Esophagus muscularis mucosa (tissue), 4 donors: ENCODE results near the gene SRPRA. TPM values are rescaled to one million over a fixed set of nuclear protein-coding genes. Genes with fewer than 3 reads are reported as not detected.

ENCODE experiments used
- DNase-seq: peaks from one replicate; pipeline ENCODE4 v3.0.0-alpha.2; 2017; ENCODE audit errors: extremely low spot score
- H3K27ac ChIP-seq, 4 donors: fragments of 200-600 bp; sonication (generic); replicated peaks in 1 of 4; 1 replicate in 3 of 4; 2 replicates in 1 of 4; pipeline ENCODE4 v1.5.1; 2016 to 2019; ENCODE audit warnings: mild to moderate bottlenecking in 1 of 4
- H3K27me3 ChIP-seq, 4 donors: fragments of 200-600 bp; sonication (generic); one replicate each; pipeline versions ENCODE4 v1.5.1 to v1.6.0; 2016 to 2019
- H3K36me3 ChIP-seq, 4 donors: fragments of 200-600 bp; sonication (generic); one replicate each; pipeline ENCODE4 v1.5.1; 2016 to 2019
- H3K4me1 ChIP-seq, 4 donors: fragments of 200-600 bp; sonication (generic); one replicate each; pipeline ENCODE4 v1.5.1; 2016 to 2019
- H3K4me3 ChIP-seq, 4 donors: fragments of 200-600 bp; sonication (generic); 1 replicate in 2 of 4; 2 replicates in 2 of 4; pipeline ENCODE4 v1.5.1; 2016 to 2019; ENCODE audit warnings: mild to moderate bottlenecking in 4 of 4, moderate library complexity in 1 of 4
- H3K9me3 ChIP-seq, 4 donors: fragments of 200-600 bp; sonication (generic); 1 replicate in 3 of 4; 2 replicates in 1 of 4; pipeline ENCODE4 v1.5.1; 2016 to 2019
- EP300 ChIP-seq: sonication (generic); formaldehyde crosslinking; IDR thresholded peaks from one replicate; pipeline ENCODE4 v1.6.1; 2017; ENCODE audit warnings: antibody characterized with exemption
- POLR2A ChIP-seq: fragments of 450-650 bp; IDR thresholded peaks from one replicate; pipeline ENCODE4 v1.6.1; 2017; ENCODE audit warnings: antibody characterized with exemption, moderate library complexity, mild to moderate bottlenecking, low read depth
- POLR2AphosphoS5 ChIP-seq, 2 donors: sonication (generic); formaldehyde crosslinking; IDR thresholded peaks; one replicate each; pipeline ENCODE4 v1.6.1; 2017; ENCODE audit warnings: antibody characterized with exemption in 2 of 2
- WGBS: methylation state at CpG from one replicate; pipeline ENCODE4 v1.1.5; 2018; 5-methylcytosine and 5-hydroxymethylcytosine counted together
- intact Hi-C: fragments of 100-400 bp; cut with DNase I; formaldehyde crosslinking; loops from one replicate; pipeline ENCODE4 v1.15.1; 2023
- small RNA-seq, 3 donors: library from RNA; depleted of rRNA; stranded (forward); fragments of <200 nt; gene quantifications; one replicate each; pipeline ENCODE3, GENCODE V24; 2016
- total RNA-seq, 4 donors: library from RNA; depleted of rRNA; stranded (reverse); fragments of >200 nt; gene quantifications; one replicate each; pipeline versions ENCODE4 v1.1.0 to v1.2.1, GENCODE V29; 2016
- TF ChIP-seq, protein P1 (sequence below), 3 experiments: fragments of 200-600 bp in 2 of 3; fragments of 450-650 bp in 1 of 3; sonication (generic) in 2 of 3; IDR thresholded peaks; one replicate each; pipeline ENCODE4 v1.5.1; 2017 to 2019; ENCODE audit warnings: antibody characterized with exemption in 3 of 3, mild to moderate bottlenecking in 2 of 3, moderate library complexity in 1 of 3

Gene SRPRA
- total RNA-seq, 4 donors from 2014 or later, result 52.7 to 82.0 (median 77.7) TPM

DNA sequence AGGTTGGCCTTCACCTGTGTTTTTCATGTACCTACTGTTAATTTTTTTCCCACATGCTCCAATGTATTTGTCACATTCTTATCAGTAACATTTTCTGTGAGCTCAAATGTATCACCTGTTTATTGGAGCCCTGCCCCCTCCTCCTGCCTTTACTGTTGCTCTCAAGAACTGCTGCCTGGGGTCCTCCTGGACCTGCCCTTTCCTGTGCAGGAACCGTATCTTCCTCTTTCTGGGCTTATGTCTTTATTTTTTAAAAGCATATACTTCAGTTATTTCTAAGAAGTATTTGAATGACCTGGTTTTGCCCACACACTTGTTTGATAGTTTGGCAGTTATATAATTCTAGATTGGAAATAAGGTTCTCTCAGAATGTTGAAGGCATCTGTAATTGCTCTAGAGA is 51.2 kb downstream of the SRPRA start:
- DNase-seq, result no peak
- H3K27ac ChIP-seq, result no peak overlapping the region
- H3K27me3 ChIP-seq, result no peaks in the 10 kb centered on the region
- H3K36me3 ChIP-seq, result no peaks in the 10 kb centered on the region
- H3K9me3 ChIP-seq, result no peaks in the 10 kb centered on the region
- peaks cover 4 to 15% (median 11%) of the 10 kb centered on the region in 4 donors for H3K4me1 ChIP-seq
- intact Hi-C loops, result no loop called here
- H3K4me3 ChIP-seq, result no peak overlapping the region
- 88% methylated on average over 1 of the region's 1 CpG for WGBS
- no peak for TF ChIP-seq EP300
- TF ChIP-seq, protein P1, sequence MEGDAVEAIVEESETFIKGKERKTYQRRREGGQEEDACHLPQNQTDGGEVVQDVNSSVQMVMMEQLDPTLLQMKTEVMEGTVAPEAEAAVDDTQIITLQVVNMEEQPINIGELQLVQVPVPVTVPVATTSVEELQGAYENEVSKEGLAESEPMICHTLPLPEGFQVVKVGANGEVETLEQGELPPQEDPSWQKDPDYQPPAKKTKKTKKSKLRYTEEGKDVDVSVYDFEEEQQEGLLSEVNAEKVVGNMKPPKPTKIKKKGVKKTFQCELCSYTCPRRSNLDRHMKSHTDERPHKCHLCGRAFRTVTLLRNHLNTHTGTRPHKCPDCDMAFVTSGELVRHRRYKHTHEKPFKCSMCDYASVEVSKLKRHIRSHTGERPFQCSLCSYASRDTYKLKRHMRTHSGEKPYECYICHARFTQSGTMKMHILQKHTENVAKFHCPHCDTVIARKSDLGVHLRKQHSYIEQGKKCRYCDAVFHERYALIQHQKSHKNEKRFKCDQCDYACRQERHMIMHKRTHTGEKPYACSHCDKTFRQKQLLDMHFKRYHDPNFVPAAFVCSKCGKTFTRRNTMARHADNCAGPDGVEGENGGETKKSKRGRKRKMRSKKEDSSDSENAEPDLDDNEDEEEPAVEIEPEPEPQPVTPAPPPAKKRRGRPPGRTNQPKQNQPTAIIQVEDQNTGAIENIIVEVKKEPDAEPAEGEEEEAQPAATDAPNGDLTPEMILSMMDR (IDR thresholded peaks at IDR 0.05), result no peak
- TF ChIP-seq POLR2AphosphoS5 (IDR thresholded peaks at IDR 0.05), result no peak
- TF ChIP-seq POLR2A, result no peak

DNA sequence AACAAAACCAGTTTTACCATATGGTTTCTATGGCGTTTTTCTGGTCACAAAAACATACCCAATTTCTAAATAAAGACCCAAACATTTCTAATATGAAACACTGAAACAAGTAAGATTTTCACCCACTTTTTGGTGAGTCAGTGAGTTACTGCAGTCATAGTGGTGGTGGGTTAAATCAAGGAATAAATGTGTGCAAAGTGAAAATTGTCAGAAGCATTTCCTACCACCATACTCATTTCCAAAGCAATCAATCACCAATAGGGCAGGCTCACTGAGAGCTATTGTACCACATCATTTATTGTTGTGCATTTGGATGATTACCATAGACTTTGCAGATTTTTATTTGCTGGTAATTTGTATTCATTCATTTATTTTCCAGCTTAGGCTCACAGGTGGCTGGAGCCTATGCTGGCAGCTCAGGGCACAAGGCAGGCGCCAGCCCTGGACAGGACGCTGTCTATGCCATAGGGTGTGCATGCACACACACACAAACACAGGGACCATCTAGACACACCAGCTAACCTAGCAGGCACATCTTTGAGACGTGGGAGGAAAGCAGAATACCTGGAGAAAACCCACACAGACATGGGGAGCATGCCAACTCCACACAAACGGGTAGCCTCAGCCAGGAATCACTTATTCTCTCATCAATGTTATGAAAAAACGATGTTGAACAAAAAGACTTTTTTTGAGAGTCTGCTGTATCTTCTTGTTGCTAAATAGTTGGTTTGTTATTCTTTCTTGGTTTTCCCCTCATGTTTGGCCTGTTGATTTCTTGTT is 52.0 kb downstream of the SRPRA start:
- no peak overlapping the region for H3K4me3 ChIP-seq
- TF ChIP-seq POLR2A (no peak), POLR2AphosphoS5 (IDR thresholded peaks at IDR 0.05) (no peak), EP300 (no peak)
- TF ChIP-seq, protein P1 (IDR thresholded peaks at IDR 0.05), result no peak
- no peak for DNase-seq
- 74% methylated on average over 6 of the region's 6 CpGs for WGBS
- H3K4me1 ChIP-seq, result peaks cover 11 to 21% (median 16%) of the 10 kb centered on the region in 4 donors
- no peaks in the 10 kb centered on the region for H3K9me3 ChIP-seq
- H3K27me3 ChIP-seq, result no peaks in the 10 kb centered on the region
- intact Hi-C loops, result no loop called here
- no peaks in the 10 kb centered on the region for H3K36me3 ChIP-seq
- H3K27ac ChIP-seq, result no peak overlapping the region

DNA sequence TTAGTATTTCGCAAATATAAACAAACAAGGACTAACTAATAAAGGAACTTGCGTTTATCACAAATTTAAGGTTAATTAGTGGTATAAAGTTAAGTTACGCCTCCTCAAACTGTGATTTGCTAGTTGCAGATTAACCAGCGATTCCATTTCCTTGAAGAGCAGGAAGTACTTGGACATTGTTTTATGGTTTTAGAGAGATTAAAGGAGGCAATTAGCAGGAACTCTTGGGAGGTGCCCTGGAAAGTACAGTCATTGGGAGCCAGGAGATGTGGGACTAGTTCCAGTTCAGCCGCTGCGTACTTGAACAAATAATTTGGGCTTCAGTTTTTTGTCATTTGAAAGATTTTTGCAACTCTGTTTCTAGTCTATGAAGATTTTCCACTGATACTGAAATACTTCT is 53.9 kb downstream of the SRPRA start:
- H3K27ac ChIP-seq, result no peak overlapping the region
- H3K9me3 ChIP-seq, result no peaks in the 10 kb centered on the region
- DNase-seq, result no peak
- H3K4me1 ChIP-seq, result peaks cover 20 to 34% (median 23%) of the 10 kb centered on the region in 4 donors
- 42% methylated on average over 6 of the region's 6 CpGs for WGBS
- H3K36me3 ChIP-seq, result peaks cover 0 to 2% (median under 1%) of the 10 kb centered on the region in 4 donors
- intact Hi-C loops, result loop anchor here (5.0 kb wide), 1 partner anchor 52 kb away; the partner anchor contains the start of genes FOXRED1 and SRPRA
- H3K4me3 ChIP-seq, result no peak overlapping the region
- TF ChIP-seq, protein P1 (IDR thresholded peaks at IDR 0.05), result no peak
- TF ChIP-seq POLR2AphosphoS5 (IDR thresholded peaks at IDR 0.05), result no peak
- no peak for TF ChIP-seq EP300
- TF ChIP-seq POLR2A, result no peak
- no peaks in the 10 kb centered on the region for H3K27me3 ChIP-seq

DNA sequence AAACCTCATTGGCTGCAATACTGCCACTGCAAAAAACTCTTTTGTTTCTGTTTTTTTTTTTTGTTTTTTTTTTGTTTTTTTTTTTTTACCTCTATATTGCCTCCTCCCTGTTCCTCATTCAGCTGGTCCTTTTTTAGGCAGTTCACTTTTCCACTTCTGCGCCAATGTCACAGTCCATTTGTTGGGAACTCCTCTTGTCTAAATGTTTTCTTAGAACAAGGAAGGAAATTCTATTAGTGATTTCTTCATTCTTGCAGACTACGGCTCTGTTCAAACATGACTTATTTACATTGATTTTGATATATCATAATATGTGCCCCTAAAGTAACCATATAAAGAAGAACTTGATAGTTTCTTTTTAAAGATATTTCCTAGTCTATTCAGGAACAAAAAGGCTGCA is 54.3 kb downstream of the SRPRA start:
- Histone ChIP-seq H3K4me3 (no peak overlapping the region), H3K36me3 (peaks cover 0 to 6% (median 4%) of the 10 kb centered on the region in 4 donors), H3K27me3 (no peaks in the 10 kb centered on the region), H3K4me1 (peaks cover 20 to 34% (median 23%) of the 10 kb centered on the region in 4 donors), H3K9me3 (no peaks in the 10 kb centered on the region), H3K27ac (no peak overlapping the region)
- no peak for DNase-seq
- TF ChIP-seq POLR2AphosphoS5 (IDR thresholded peaks at IDR 0.05), result no peak
- TF ChIP-seq EP300, result no peak
- TF ChIP-seq POLR2A, result no peak
- TF ChIP-seq, protein P1 (IDR thresholded peaks at IDR 0.05), result no peak
- intact Hi-C loops, result loop anchor here (5.0 kb wide), 1 partner anchor 53 kb away; the partner anchor contains the start of genes FOXRED1 and SRPRA
- 77% methylated on average over 2 of the region's 2 CpGs for WGBS

Small RNA genes within 50 kb of the gene (small RNA-seq; reads per million reads assigned to genes)
- gene RN7SL351P (0 reads per million in 3 donors), gene RNU4-86P (0 reads per million in 3 donors)

Other genes with a start within 250 kb of the SRPRA start
- gene CDON, start 206.0 kb downstream of the SRPRA start, total RNA-seq, result 10 to 100 TPM; 16.6 to 42.7 (median 28.1) TPM
- 10 to 100 TPM; 15.0 to 19.9 (median 17.6) TPM for gene RPUSD4, start 57.2 kb downstream of the SRPRA start, total RNA-seq
- 10 to 100 TPM; 14.1 to 22.8 (median 17.9) TPM for gene FAM118B, start 57.1 kb downstream of the SRPRA start, total RNA-seq
- gene FOXRED1, start 259 bp upstream of the SRPRA start, total RNA-seq, result 10 to 100 TPM; 10.9 to 13.1 (median 12.2) TPM
- gene TIRAP, start 14.2 kb upstream of the SRPRA start, total RNA-seq, result 10 to 100 TPM in 3 of 4 donors, 1 to 10 TPM in 1; 8.3 to 14.3 (median 13.4) TPM
- gene DCPS, start 35.2 kb upstream of the SRPRA start, total RNA-seq, result 10 to 100 TPM in 3 of 4 donors, 1 to 10 TPM in 1; 8.0 to 18.4 (median 14.3) TPM
- gene ST3GAL4, start 86.8 kb upstream of the SRPRA start, total RNA-seq, result 10 to 100 TPM; 40.0 to 52.4 (median 40.5) TPM